Measurements from ENCODE around the gene RAD21L1.
A peak's percentile ranks its signal among the peaks of the same experiment; 100 is the strongest.

RAD21L1 gene

GRCh38 chr20:1224205-1224890 lies 1.5 kb upstream of the RAD21L1 start:
- no peak for TF ChIP-seq CTCF (IDR thresholded peaks at IDR 0.05; ENCODE audit: low read depth, low read length)
- no peak overlapping the region for H3K4me3 ChIP-seq (ENCODE audit: low read depth, low read length)
- no peak for DNase-seq (ENCODE audit: low read depth, low spot score)
- in situ Hi-C loops (cut with HindIII; ENCODE audit: low sequenced_read_pairs): no loop called here

DNA sequence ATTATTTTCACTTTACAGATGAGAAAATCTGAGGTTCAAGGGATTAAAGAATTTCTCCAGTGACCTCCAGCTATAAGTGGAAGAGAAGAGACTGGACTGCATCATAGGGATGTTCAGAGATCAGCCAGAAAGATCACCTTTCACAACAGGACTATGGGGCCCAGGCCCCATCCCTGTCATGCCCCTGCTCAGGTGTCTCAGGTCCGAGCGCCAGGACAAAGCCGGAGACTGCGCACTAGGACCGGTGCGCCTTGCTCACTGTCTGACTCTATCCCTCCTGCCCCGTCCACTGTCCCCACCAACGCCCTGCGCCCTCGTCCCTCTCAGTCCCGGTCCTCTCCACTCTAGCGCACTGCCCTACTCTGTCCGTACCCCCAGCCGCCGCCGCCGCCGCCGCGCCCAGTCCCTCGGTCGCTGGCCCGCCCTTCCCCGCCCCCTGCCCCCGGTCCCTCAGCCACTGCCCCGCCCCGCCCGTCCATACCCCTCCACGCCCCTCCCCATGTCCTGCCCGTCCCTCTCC lies 521 bp upstream of the RAD21L1 start:
- H3K4me3 ChIP-seq (ENCODE audit: low read depth, low read length): peak overlapping the region; percentile 43
- no peak for TF ChIP-seq CTCF (IDR thresholded peaks at IDR 0.05; ENCODE audit: low read depth, low read length)
- no peak for DNase-seq (ENCODE audit: low read depth, low spot score)
- in situ Hi-C loops (cut with HindIII; ENCODE audit: low sequenced_read_pairs): no loop called here

- TF ChIP-seq CTCF (IDR thresholded peaks at IDR 0.05; ENCODE audit: low read depth, low read length): no peak
- no peak overlapping the region for H3K4me3 ChIP-seq (ENCODE audit: low read depth, low read length)
- DNase-seq (ENCODE audit: low read depth, low spot score): no peak
- in situ Hi-C loops (cut with HindIII; ENCODE audit: low sequenced_read_pairs): no loop called here
Measured at GRCh38 chr20:1229541-1229940, 3.7 kb downstream of the RAD21L1 start.

GRCh38 chr20:1232286-1233111 lies 6.7 kb downstream of the RAD21L1 start:
- no peak for DNase-seq (ENCODE audit: low read depth, low spot score)
- in situ Hi-C loops (cut with HindIII; ENCODE audit: low sequenced_read_pairs): no loop called here
- TF ChIP-seq CTCF (IDR thresholded peaks at IDR 0.05; ENCODE audit: low read depth, low read length): no peak

GRCh38 chr20:1240549-1240948 lies 14.7 kb downstream of the RAD21L1 start:
- H3K4me3 ChIP-seq (ENCODE audit: low read depth, low read length): no peak overlapping the region
- no peak for TF ChIP-seq CTCF (IDR thresholded peaks at IDR 0.05; ENCODE audit: low read depth, low read length)
- in situ Hi-C loops (cut with HindIII; ENCODE audit: low sequenced_read_pairs): no loop called here
- DNase-seq (ENCODE audit: low read depth, low spot score): no peak

More at GRCh38 chr20:1232286-1233111, 6.7 kb downstream of the RAD21L1 start:
- no peak overlapping the region for H3K4me3 ChIP-seq (ENCODE audit: low read depth, low read length)

GRCh38 chr20:1241456-1241855 lies 15.6 kb downstream of the RAD21L1 start:
- DNase-seq (ENCODE audit: low read depth, low spot score): no peak
- in situ Hi-C loops (cut with HindIII; ENCODE audit: low sequenced_read_pairs): no loop called here
- TF ChIP-seq CTCF (IDR thresholded peaks at IDR 0.05; ENCODE audit: low read depth, low read length): no peak
- no peak overlapping the region for H3K4me3 ChIP-seq (ENCODE audit: low read depth, low read length)
